Naive B cell (primary cell): Measurements from ENCODE around the gene UNC45B. TPM values are rescaled to one million over a fixed set of nuclear protein-coding genes. Genes with fewer than 3 reads are reported as not detected.
"Not testable (repeated sequence)": the region's sequence is repeated elsewhere in the genome, so short reads cannot be mapped to it uniquely, and the experiment has no call there.

Experiments
- ATAC-seq, 2 donors: fragments of 150-1000 bp; cut with Tn5 transposase; 2 replicates each; pipeline ENCODE4 v1.10.0; 2021; ENCODE audit warnings: low read depth in 2 of 2, mild to moderate bottlenecking in 2 of 2, moderate library complexity in 2 of 2
- DNase-seq: peaks from one replicate; pipeline ENCODE4 v3.0.0; 2022
- H3K27ac Mint-ChIP-seq, 6 donors: one replicate each; pipeline ENCODE4 v1.8.0; 2020 to 2022; ENCODE audit warnings: mild to moderate bottlenecking in 6 of 6, mixed read lengths in 6 of 6, moderate library complexity in 5 of 6, inconsistent platforms in 2 of 6
- H3K27me3 Mint-ChIP-seq, 3 donors: one replicate each; pipeline ENCODE4 v1.8.0; 2021 to 2022; ENCODE audit warnings: mixed read lengths in 3 of 3, mild to moderate bottlenecking in 1 of 3
- H3K36me3 Mint-ChIP-seq, 2 donors: one replicate each; pipeline ENCODE4 v1.8.0; 2020 to 2022; ENCODE audit warnings: mixed read lengths in 2 of 2, inconsistent platforms in 1 of 2, mild to moderate bottlenecking in 1 of 2
- H3K4me1 Mint-ChIP-seq, 3 donors: one replicate each; pipeline ENCODE4 v1.8.0; 2020 to 2022; ENCODE audit warnings: mixed read lengths in 3 of 3, inconsistent platforms in 1 of 3, mild to moderate bottlenecking in 1 of 3, moderate library complexity in 1 of 3
- H3K4me3 Mint-ChIP-seq, 8 donors: one replicate each; pipeline ENCODE4 v1.8.0; 2020 to 2022; ENCODE audit warnings: mild to moderate bottlenecking in 8 of 8, mixed read lengths in 8 of 8, moderate library complexity in 8 of 8, inconsistent platforms in 2 of 8
- H3K9me3 Mint-ChIP-seq, 7 donors: one replicate each; pipeline ENCODE4 v1.8.0; 2020 to 2022; ENCODE audit warnings: mixed read lengths in 7 of 7, mild to moderate bottlenecking in 5 of 7, inconsistent platforms in 2 of 7, moderate library complexity in 1 of 7
- polyA plus RNA-seq, 6 donors: library from polyadenylated mRNA; unstranded; fragments of 300-500 nt; fragmentation: Illumina TruSeq; gene quantifications; one replicate each; pipeline ENCODE4 v1.2.3, GENCODE V29; 2021; ENCODE audit warnings: low read depth in 6 of 6

UNC45B gene
- polyA plus RNA-seq, 6 donors from 2014 or later: not detected

GRCh38 chr17:35222452-35222851 lies 74.8 kb downstream of the UNC45B start:
- no peak overlapping the region for H3K27ac Mint-ChIP-seq
- no peaks in the 10 kb centered on the region for H3K36me3 Mint-ChIP-seq
- peaks cover 0 to 22% (median 6%) of the 10 kb centered on the region in 7 donors for H3K9me3 Mint-ChIP-seq
- peaks cover 31 to 44% (median 33%) of the 10 kb centered on the region in 3 donors for H3K27me3 Mint-ChIP-seq
- no peaks in the 10 kb centered on the region for H3K4me1 Mint-ChIP-seq
- no peak for DNase-seq
- no peak for ATAC-seq
- no peak overlapping the region for H3K4me3 Mint-ChIP-seq

GRCh38 chr17:35224436-35224835 lies 76.8 kb downstream of the UNC45B start:
- H3K27me3 Mint-ChIP-seq: peaks cover 35 to 41% (median 39%) of the 10 kb centered on the region in 3 donors
- no peak for DNase-seq
- H3K4me3 Mint-ChIP-seq: no peak overlapping the region
- H3K9me3 Mint-ChIP-seq: peaks cover 0 to 22% (median 6%) of the 10 kb centered on the region in 7 donors
- H3K36me3 Mint-ChIP-seq: no peaks in the 10 kb centered on the region
- H3K27ac Mint-ChIP-seq: no peak overlapping the region
- no peak for ATAC-seq
- H3K4me1 Mint-ChIP-seq: no peaks in the 10 kb centered on the region

GRCh38 chr17:35227546-35227945 lies 79.9 kb downstream of the UNC45B start:
- no peak for DNase-seq
- Mint-ChIP-seq H3K27me3 (peaks cover 47 to 61% (median 54%) of the 10 kb centered on the region in 3 donors), H3K36me3 (no peaks in the 10 kb centered on the region), H3K9me3 (peaks cover 0 to 21% (median 4%) of the 10 kb centered on the region in 7 donors), H3K4me3 (peak overlapping the region in 1 of 8 donors; percentile 27), H3K4me1 (no peaks in the 10 kb centered on the region), H3K27ac (peak overlapping the region in 1 of 6 donors; percentile 54)
- no peak for ATAC-seq

GRCh38 chr17:35229638-35230037 lies 82.0 kb downstream of the UNC45B start:
- Mint-ChIP-seq H3K27ac (no peak overlapping the region), H3K36me3 (no peaks in the 10 kb centered on the region), H3K9me3 (peaks cover 0 to 7% (median 0%) of the 10 kb centered on the region in 7 donors), H3K4me1 (no peaks in the 10 kb centered on the region), H3K4me3 (no peak overlapping the region), H3K27me3 (peaks cover 41 to 64% (median 58%) of the 10 kb centered on the region in 3 donors)
- ATAC-seq (no peak), DNase-seq (no peak)

- not testable (repeated sequence) for H3K36me3 Mint-ChIP-seq
These were observed 86.7 kb downstream of the UNC45B start for GRCh38 chr17:35234315-35234714.

GRCh38 chr17:35235289-35235688 lies 87.7 kb downstream of the UNC45B start:
- H3K36me3 Mint-ChIP-seq: no peaks in the 10 kb centered on the region

More at GRCh38 chr17:35234315-35234714, 86.7 kb downstream of the UNC45B start:
- ATAC-seq, H3K9me3 Mint-ChIP-seq, DNase-seq, H3K4me3 Mint-ChIP-seq, H3K27ac Mint-ChIP-seq: not testable (repeated sequence)
- peaks cover 5 to 13% (median 8%) of the 10 kb centered on the region in 3 donors for H3K4me1 Mint-ChIP-seq
- H3K27me3 Mint-ChIP-seq: peaks cover 54 to 75% (median 67%) of the 10 kb centered on the region in 3 donors

GRCh38 chr17:35235917-35236316 lies 88.3 kb downstream of the UNC45B start:
- peaks cover 0 to 6% (median 0%) of the 10 kb centered on the region in 7 donors for H3K9me3 Mint-ChIP-seq
- peaks cover 9 to 16% (median 15%) of the 10 kb centered on the region in 3 donors for H3K4me1 Mint-ChIP-seq
- H3K27ac Mint-ChIP-seq: no peak overlapping the region
- no peaks in the 10 kb centered on the region for H3K36me3 Mint-ChIP-seq
- DNase-seq (no peak), ATAC-seq (no peak)
- peaks cover 39 to 59% (median 51%) of the 10 kb centered on the region in 3 donors for H3K27me3 Mint-ChIP-seq
- no peak overlapping the region for H3K4me3 Mint-ChIP-seq

More at GRCh38 chr17:35235289-35235688, 87.7 kb downstream of the UNC45B start:
- no peak overlapping the region for H3K27ac Mint-ChIP-seq
- H3K4me1 Mint-ChIP-seq: peaks cover 8 to 16% (median 15%) of the 10 kb centered on the region in 3 donors
- ATAC-seq (no peak), DNase-seq (no peak)
- H3K27me3 Mint-ChIP-seq: peaks cover 44 to 65% (median 57%) of the 10 kb centered on the region in 3 donors
- H3K9me3 Mint-ChIP-seq: peaks cover 0 to 7% (median 0%) of the 10 kb centered on the region in 7 donors
- no peak overlapping the region for H3K4me3 Mint-ChIP-seq

- peak overlapping the region in 1 of 8 donors; percentile 6 for H3K4me3 Mint-ChIP-seq
- no peaks in the 10 kb centered on the region for H3K36me3 Mint-ChIP-seq
- H3K27ac Mint-ChIP-seq: no peak overlapping the region
- peaks cover 30 to 51% (median 47%) of the 10 kb centered on the region in 3 donors for H3K27me3 Mint-ChIP-seq
- ATAC-seq: no peak
- H3K9me3 Mint-ChIP-seq: no peaks in the 10 kb centered on the region
- no peak for DNase-seq
- peaks cover 11 to 22% (median 21%) of the 10 kb centered on the region in 3 donors for H3K4me1 Mint-ChIP-seq
These were observed 89.2 kb downstream of the UNC45B start for GRCh38 chr17:35236821-35237220.

GRCh38 chr17:35238821-35239220 lies 91.2 kb downstream of the UNC45B start:
- Mint-ChIP-seq H3K4me3 (no peak overlapping the region), H3K36me3 (no peaks in the 10 kb centered on the region), H3K27me3 (peaks cover 28 to 32% (median 29%) of the 10 kb centered on the region in 3 donors), H3K9me3 (no peaks in the 10 kb centered on the region), H3K4me1 (peaks cover 21 to 37% (median 33%) of the 10 kb centered on the region in 3 donors), H3K27ac (no peak overlapping the region)
- no peak for ATAC-seq
- no peak for DNase-seq

Other genes starting within 250 kb of the UNC45B start
- 1 to 10 TPM in 4 of 6 donors, under 1 TPM in 1, not detected in 1; 0.82 to 4.5 (median 1.5) TPM for gene CCT6B, start 186.4 kb upstream of the UNC45B start, polyA plus RNA-seq
- 10 to 100 TPM in 5 of 6 donors, 1 to 10 TPM in 1; 4.5 to 32.8 (median 28.0) TPM for gene ZNF830, start 186.3 kb upstream of the UNC45B start, polyA plus RNA-seq
- gene LIG3, start 167.3 kb upstream of the UNC45B start, polyA plus RNA-seq: 10 to 100 TPM in 5 of 6 donors, 1 to 10 TPM in 1; 9.2 to 16.9 (median 11.9) TPM
- 10 to 100 TPM; 15.9 to 27.4 (median 22.3) TPM for gene RFFL, start 84.1 kb upstream of the UNC45B start, polyA plus RNA-seq
- gene RAD51D, start 28.0 kb upstream of the UNC45B start, polyA plus RNA-seq: 10 to 100 TPM in 3 of 6 donors, 1 to 10 TPM in 3; 9.0 to 17.0 (median 11.6) TPM
- not detected for gene FNDC8, start 26.2 kb upstream of the UNC45B start, polyA plus RNA-seq
- 1 to 10 TPM; 3.2 to 5.8 (median 3.6) TPM for gene NLE1, start 5.5 kb upstream of the UNC45B start, polyA plus RNA-seq
- not detected for gene SLC35G3, start 46.6 kb downstream of the UNC45B start, polyA plus RNA-seq
- gene SLFN5, start 95.3 kb downstream of the UNC45B start, polyA plus RNA-seq: 10 to 100 TPM in 1 of 6 donors, 1 to 10 TPM in 5; 2.5 to 14.0 (median 3.9) TPM
- 10 to 100 TPM in 1 of 6 donors, 1 to 10 TPM in 5; 5.8 to 11.0 (median 6.9) TPM for gene SLFN11, start 225.8 kb downstream of the UNC45B start, polyA plus RNA-seq